Fibroblast of the aortic adventitia (primary cell): ENCODE measurements around the gene MSANTD1. TPM values are rescaled to one million over a fixed set of nuclear protein-coding genes. Genes with fewer than 3 reads are reported as not detected.

Source experiments
- DNase-seq: peaks from one replicate; pipeline ENCODE4 v3.0.0-alpha.2; 2010; ENCODE audit warnings: low read depth
- H3K4me3 ChIP-seq: 2 replicates; pipeline ENCODE4 v1.5.1; 2011; ENCODE audit warnings: low read depth, mild to moderate bottlenecking, control low read depth, low read length, moderate library complexity
- total RNA-seq: library from RNA; depleted of rRNA; stranded (reverse); fragments of >200 nt; gene quantifications from 2 replicates; pipeline ENCODE4 v1.2.3, GENCODE V29; 2012; ENCODE audit warnings: low replicate concordance
- TF ChIP-seq, protein P1 (sequence below): IDR thresholded peaks from 2 replicates; pipeline ENCODE4 v1.5.1; 2011; ENCODE audit warnings: mild to moderate bottlenecking, low read length, control low read depth, inconsistent platforms; ENCODE audit not compliant: insufficient read depth

The MSANTD1 gene
- total RNA-seq, 1 donor: 0.63 TPM

DNA sequence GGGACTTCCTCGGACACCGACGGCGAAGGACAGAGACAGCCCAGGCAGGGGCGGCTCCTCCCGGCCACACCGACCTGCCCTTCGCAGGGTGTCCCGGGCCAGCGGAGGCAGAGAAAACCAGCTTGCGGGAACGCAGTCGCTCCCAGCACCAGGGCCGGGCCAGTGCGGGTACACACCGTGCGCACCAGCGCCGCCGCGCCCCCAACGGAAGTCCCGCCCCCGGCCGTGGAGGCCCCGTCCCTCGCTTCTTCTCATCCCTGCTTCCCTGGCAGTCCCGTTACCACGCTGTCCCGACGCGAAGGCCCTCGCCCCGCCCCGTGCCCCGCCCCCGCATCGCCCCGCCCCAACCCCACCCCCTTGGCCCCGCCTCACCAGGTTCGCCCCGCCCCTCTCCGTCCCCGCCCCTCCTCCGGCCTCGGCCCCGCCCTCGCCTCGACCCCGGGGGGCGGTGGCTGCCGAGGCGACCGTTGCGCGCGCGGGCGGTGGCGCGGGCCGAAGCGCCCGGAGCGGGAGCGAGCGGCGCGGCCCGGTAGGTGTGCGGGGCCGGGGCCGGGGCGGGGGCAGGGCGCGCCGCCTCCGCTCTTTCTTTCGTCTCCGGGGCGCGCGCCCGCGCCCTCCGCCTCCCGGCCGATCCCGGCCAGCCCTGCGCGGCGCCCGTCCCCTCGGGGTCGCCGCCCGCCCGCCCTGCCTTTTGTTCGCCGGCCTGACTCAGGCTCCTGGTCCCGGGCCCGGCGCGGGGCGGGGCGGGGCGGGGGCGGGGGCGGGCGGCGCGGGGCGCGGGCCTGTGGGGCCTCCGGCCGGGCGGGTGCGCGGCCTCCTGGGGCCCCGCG lies 43.8 kb downstream of the MSANTD1 start, which contains the start of gene RGS12:
Gene RGS12 (plus strand): TSS at position 451 of the 830 bp plus-strand sequence. CDS start 23,150 bp downstream, outside the sequence.
- DNase-seq: peak; percentile 90
- H3K4me3 ChIP-seq: peak within 1 kb of the TSS; percentile 86
- TF ChIP-seq, protein P1, sequence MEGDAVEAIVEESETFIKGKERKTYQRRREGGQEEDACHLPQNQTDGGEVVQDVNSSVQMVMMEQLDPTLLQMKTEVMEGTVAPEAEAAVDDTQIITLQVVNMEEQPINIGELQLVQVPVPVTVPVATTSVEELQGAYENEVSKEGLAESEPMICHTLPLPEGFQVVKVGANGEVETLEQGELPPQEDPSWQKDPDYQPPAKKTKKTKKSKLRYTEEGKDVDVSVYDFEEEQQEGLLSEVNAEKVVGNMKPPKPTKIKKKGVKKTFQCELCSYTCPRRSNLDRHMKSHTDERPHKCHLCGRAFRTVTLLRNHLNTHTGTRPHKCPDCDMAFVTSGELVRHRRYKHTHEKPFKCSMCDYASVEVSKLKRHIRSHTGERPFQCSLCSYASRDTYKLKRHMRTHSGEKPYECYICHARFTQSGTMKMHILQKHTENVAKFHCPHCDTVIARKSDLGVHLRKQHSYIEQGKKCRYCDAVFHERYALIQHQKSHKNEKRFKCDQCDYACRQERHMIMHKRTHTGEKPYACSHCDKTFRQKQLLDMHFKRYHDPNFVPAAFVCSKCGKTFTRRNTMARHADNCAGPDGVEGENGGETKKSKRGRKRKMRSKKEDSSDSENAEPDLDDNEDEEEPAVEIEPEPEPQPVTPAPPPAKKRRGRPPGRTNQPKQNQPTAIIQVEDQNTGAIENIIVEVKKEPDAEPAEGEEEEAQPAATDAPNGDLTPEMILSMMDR: no peak

DNA sequence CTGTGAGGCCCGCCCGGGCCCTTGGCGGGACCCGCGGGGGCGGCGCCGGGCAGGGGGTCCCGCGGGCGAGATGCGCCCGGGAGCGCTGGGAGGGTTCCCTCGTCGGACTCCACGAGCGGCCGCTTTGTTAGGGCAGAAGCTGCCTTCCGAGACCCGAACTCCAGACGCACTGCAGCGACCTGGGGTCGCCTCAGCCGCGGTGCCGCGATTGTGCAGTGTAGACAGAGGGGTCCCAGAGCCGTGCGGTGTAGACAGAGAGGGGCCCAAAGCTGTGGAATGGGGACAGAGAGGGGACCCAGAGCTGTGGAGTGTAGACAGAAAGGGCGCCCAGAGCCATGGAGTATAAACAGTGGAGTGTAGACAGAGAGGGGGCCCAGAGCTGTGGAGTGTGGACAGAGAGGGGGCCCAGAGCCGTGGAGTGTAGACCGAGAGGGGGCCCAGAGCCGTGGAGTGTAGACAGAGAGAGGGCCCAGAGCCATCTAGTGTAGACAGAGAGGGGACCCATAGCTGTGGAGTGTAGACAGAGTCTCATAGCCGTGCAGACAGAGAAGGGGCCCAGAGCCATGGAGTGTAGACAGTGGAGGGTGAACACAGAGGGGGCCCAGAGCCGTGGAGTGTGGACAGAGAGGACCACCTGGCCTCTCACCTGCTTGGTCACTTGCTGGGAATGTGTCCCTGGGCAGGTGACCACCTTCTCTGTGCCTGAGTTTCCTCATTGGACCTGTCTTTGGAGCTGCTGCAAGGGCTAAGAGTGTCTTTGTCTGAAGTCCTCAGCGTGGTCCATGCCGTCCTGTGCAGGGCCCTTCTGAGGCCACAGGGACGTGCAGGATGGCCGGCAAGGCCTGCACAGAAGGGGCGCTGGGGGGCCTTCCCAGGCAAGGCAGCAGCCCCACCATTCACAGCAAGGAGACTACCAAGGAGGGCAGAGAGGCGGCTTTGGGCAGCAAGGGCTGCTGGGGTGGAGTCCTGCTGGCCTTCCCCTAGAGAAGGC lies 44.7 kb downstream of the MSANTD1 start:
- peak overlapping the region; percentile 80 for H3K4me3 ChIP-seq
- TF ChIP-seq, protein P1: no peak
- DNase-seq: no peak

DNA sequence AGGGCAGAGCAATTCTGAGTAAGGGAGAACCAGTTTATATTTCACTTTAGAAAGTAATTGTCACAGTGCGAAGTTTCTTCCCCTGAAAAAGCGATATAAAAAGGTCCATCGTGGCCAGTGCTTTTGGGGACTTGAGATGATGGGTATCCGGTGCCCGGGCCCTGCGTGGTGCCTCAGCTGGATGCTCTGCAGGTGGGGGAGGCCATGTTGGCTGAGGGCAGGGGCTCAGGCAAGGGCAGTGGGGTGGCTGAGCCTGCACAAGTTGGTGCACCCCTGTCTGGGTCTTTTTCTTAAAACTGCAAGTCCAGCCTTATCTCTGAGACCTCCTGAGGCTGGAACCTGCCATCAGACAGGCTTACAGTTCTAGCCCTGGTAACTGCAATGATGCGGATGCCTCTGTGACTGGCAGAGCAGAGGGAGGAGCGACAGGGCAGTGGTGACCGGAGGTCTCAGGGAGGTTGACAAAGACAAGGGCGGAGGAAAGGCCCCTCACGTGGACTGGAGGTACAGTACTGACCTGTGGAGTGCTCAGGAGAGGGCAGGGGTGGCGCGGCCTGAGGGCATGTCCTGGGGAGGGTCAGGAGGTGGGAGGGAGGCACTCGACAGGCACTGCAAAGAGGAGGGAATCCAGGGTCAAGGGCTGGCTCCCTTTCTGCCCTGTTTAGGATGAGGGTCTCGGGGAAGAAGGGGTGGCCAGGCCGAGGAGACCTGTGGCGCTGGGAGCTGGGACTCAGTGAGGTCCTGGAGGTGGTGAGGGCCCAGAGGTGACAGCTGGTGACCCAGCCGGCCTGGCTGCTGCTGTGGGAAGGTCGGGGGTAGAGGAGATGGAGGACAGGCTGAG lies 45.7 kb downstream of the MSANTD1 start:
- DNase-seq: no peak
- TF ChIP-seq, protein P1: no peak
- H3K4me3 ChIP-seq: peak overlapping the region; percentile 80

DNA sequence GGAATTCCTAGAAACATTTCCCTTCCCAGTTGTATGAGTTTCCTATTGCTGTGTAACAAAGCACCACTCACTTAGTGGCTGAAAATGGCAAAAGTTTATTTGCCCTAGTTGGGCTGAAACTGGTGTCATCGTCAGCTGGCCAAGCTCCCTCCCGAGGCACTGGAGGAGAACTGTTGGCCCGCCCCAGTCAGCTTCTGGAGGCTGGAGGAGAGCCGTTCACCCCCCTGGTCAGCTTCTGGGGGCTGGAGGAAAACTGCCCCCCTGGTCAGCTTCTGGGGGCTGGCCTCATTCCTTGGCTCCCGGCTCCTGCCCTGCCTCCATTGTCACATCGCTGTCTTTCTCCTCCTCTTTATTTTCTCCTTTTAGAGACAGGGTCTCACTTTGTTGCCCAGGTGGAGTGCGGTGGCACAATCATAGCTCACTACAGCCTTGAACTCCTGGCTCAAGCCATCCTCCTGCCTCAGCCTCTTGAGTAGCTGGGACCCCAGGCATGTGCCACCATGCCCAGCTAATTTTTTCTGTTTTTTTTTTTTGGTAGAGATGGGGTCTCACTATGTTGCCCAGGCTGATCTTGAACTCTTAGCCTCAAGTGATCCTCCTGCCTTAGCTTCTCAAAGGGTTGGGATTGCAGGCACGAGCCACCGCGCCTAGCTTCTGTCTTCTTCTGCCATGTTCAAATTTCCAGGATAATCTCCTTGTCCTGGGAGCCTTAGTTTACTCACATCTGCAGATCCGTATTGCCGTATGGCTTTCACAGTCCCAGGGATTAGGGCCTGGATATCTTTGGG lies 47.1 kb downstream of the MSANTD1 start:
- TF ChIP-seq, protein P1: no peak
- no peak for DNase-seq
- H3K4me3 ChIP-seq: no peak overlapping the region

DNA sequence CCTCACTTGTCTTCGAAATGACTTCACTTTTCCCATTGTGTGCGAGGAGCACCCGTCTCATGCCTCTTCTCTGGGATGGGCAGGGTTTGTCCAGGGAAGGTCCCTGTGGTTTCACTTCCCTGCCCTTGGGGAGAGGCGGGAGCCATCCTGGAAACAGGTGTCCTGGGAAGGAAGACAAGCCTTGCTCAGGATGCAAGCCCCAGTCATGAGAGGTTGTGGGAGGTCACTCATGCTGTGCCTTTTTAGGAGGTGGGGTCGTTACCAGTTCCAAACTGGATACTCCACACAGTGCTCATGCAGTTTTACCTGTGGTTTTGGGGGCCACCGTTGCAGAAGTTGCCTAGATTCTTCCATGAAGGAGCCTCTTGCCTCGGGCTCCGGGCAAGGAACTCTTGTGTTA lies 47.7 kb downstream of the MSANTD1 start:
- no peak for DNase-seq
- TF ChIP-seq, protein P1: no peak
- no peak overlapping the region for H3K4me3 ChIP-seq
